SU-DHL-6 (cell line): ENCODE data around the gene CHI3L2.
A peak's percentile ranks its signal among the peaks of the same experiment; 100 is the strongest.

Experiments
- H2AFZ ChIP-seq: fragments of 200-600 bp; sonication (generic); 2 replicates; pipeline ENCODE4 v1.6.1; 2014; ENCODE audit warnings: low read depth, mild to moderate bottlenecking, moderate library complexity, mixed read lengths, antibody characterized with exemption, low read length; ENCODE audit not compliant: severe bottlenecking
- H3F3A ChIP-seq: fragments of 200-600 bp; shearing (Covaris generic); 2 replicates; pipeline ENCODE4 v1.6.0; 2016; ENCODE audit warnings: antibody characterized with exemption, mild to moderate bottlenecking; ENCODE audit not compliant: insufficient read depth
- H3K27ac ChIP-seq: fragments of 200-600 bp; sonication (generic); 2 replicates; pipeline ENCODE4 v1.5.1; 2016; ENCODE audit warnings: low read depth, mild to moderate bottlenecking, low read length, moderate library complexity, mixed read lengths
- H3K27me3 ChIP-seq: fragments of 200-600 bp; sonication (generic), shearing (Covaris generic); 2 replicates; pipeline ENCODE4 v1.6.0; 2014; ENCODE audit warnings: mild to moderate bottlenecking, low read length
- H3K36me3 ChIP-seq: fragments of 200-600 bp; sonication (generic); 2 replicates; pipeline ENCODE4 v1.6.1; 2014; ENCODE audit warnings: mild to moderate bottlenecking, low read length, mixed read lengths
- H3K4me2 ChIP-seq: fragments of 300-600, 200-600 bp; shearing (Covaris generic), sonication (generic); 2 replicates; pipeline ENCODE4 v1.6.0; 2014; ENCODE audit warnings: low read length, low read depth, mild to moderate bottlenecking; ENCODE audit not compliant: poor library complexity, severe bottlenecking
- H3K4me3 ChIP-seq: fragments of 200-600 bp; sonication (generic); 2 replicates; pipeline ENCODE4 v1.5.1; 2014; ENCODE audit warnings: antibody characterized with exemption, low read length, mild to moderate bottlenecking, mixed read lengths; ENCODE audit not compliant: insufficient read depth, poor library complexity, severe bottlenecking
- H3K79me2 ChIP-seq: fragments of 200-600 bp; sonication (generic); 2 replicates; pipeline ENCODE4 v1.6.1; 2014; ENCODE audit warnings: mild to moderate bottlenecking, low read length, moderate library complexity; ENCODE audit not compliant: insufficient read depth
- H3K9ac ChIP-seq: fragments of 200-600 bp; sonication (generic); 2 replicates; pipeline ENCODE4 v1.7.0; 2014; ENCODE audit warnings: mild to moderate bottlenecking, low read length
- H3K9me2 ChIP-seq: fragments of 200-600 bp; sonication (generic); replicated peaks from 2 replicates; pipeline ENCODE4 v1.6.1; 2014; ENCODE audit warnings: low read length; ENCODE audit not compliant: insufficient read depth
- H3K9me3 ChIP-seq: fragments of 200-600 bp; sonication (generic); 2 replicates; pipeline ENCODE4 v1.6.1; 2014; ENCODE audit warnings: low read length, mixed read lengths; ENCODE audit not compliant: insufficient read depth
- H4K20me1 ChIP-seq: fragments of 200-600 bp; sonication (generic); 2 replicates; pipeline ENCODE4 v1.6.1; 2014; ENCODE audit warnings: low read depth, mild to moderate bottlenecking, antibody characterized with exemption, low read length, moderate library complexity, mixed read lengths
- CTCF ChIP-seq: fragments of 200-600 bp; sonication (generic); IDR thresholded peaks from one replicate; pipeline ENCODE4 v1.5.1; 2017; ENCODE audit warnings: antibody characterized with exemption, mild to moderate bottlenecking, low read length, moderate library complexity; ENCODE audit not compliant: insufficient read depth, poor library complexity, severe bottlenecking
- EZH2phosphoT487 ChIP-seq: fragments of 200-600 bp; sonication (generic), shearing (Covaris generic); conservative IDR thresholded peaks from 2 replicates; pipeline ENCODE4 v1.6.1; 2018; ENCODE audit warnings: mild to moderate bottlenecking, antibody characterized with exemption, low read length, moderate library complexity, mixed read lengths

CHI3L2 gene

DNA sequence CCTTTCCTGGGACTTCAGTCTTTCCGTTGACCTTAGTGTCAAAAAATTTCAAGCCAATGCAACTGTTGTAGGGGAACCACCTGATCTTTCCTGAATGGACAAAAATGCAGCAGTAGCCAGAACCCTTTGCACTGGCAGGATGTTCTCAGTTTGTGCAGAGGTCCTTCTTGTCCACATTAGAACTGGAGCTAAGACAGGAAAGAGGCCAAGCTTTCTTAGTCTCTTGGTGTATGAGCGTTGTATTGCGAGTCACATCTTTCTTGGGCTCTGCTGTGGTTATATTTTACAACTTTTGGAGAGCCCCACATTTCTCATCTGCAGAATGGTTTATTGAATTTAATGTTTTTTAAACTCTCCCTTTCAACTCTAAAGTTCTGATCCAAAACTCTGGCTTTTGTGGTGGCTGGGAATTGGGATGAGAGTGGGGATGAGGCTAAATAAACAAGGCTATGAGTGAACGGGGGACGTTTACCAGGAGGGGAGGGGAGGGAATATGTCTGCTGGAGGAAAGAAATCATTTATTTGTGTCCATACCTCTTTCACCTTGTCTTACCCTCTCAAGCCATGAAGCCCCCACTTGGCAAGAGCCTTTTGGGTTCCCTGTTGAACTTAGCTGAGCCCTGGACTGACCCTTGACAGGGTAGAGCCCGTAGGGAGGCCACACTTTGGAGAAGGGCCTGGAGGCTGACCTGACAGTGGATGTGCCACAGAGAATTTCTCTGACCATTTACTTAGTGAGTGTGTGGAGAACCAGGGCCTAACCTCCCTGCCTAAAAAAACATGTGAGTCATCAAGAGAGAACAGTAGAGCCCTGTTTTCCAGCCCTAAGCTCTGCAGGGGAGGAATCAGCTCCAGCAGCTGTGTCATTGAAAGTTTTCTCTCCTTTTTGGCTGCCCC lies 586 bp downstream of the CHI3L2 start:
- Histone ChIP-seq H3K9me2 (no peaks in the 10 kb centered on the region), H3K79me2 (peaks cover 35% of the 10 kb centered on the region), H3K36me3 (peaks cover 25% of the 10 kb centered on the region), H3F3A (peaks cover 51% of the 10 kb centered on the region), H4K20me1 (peaks cover 8% of the 10 kb centered on the region; the same call in 1 of the 2 replicates), H3K27me3 (no peaks in the 10 kb centered on the region), H3K9ac (peak overlapping the region; percentile 37), H3K4me3 (no peak overlapping the region), H2AFZ (peak overlapping the region; percentile 10), H3K4me2 (peak overlapping the region; percentile 41), H3K27ac (peak overlapping the region; percentile 100), H3K9me3 (no peaks in the 10 kb centered on the region)
- no peak for TF ChIP-seq CTCF

GRCh38 chr1:111228748-111229126 lies 1.2 kb downstream of the CHI3L2 start:
- H3K4me3 ChIP-seq = peak overlapping the region; percentile 28
- no peak for TF ChIP-seq EZH2phosphoT487
- no peak for TF ChIP-seq CTCF
- H2AFZ ChIP-seq = peak overlapping the region; percentile 10
- peaks cover 51% of the 10 kb centered on the region for H3F3A ChIP-seq
- peak overlapping the region; percentile 100 for H3K27ac ChIP-seq
- H3K9me3 ChIP-seq = no peaks in the 10 kb centered on the region
- H3K36me3 ChIP-seq = peaks cover 28% of the 10 kb centered on the region
- peak overlapping the region; percentile 37 for H3K9ac ChIP-seq
- peak overlapping the region; percentile 41 for H3K4me2 ChIP-seq
- H3K79me2 ChIP-seq = peaks cover 39% of the 10 kb centered on the region
- no peaks in the 10 kb centered on the region for H3K27me3 ChIP-seq
- no peaks in the 10 kb centered on the region for H3K9me2 ChIP-seq
- H4K20me1 ChIP-seq = peaks cover 8% of the 10 kb centered on the region; the same call in 1 of the 2 replicates

DNA sequence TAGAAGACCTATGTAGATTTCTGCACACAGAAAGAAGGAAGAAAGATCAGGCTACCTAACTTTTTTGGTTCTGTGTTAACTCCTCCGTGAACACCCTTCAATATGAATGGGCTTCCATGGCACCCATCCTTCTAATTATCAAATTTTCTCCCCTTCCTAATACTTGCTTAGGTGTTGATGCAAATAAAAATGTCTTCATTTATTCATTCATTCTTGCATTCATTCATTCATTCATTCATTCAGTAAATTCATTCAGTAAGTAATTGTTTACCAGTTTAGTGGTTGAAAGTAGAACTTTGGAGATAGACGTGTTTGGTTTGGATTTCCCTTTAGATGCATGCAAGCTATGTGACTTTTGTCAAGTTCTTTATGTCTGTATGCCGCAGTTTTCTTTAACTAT lies 4.6 kb downstream of the CHI3L2 start:
- Histone ChIP-seq H4K20me1 (peaks cover 8% of the 10 kb centered on the region; the same call in 1 of the 2 replicates), H3K79me2 (peaks cover 42% of the 10 kb centered on the region), H3K9me3 (no peaks in the 10 kb centered on the region), H3K4me2 (peak overlapping the region; percentile 92), H3K4me3 (peak overlapping the region; percentile 92), H3K27me3 (no peaks in the 10 kb centered on the region), H3K36me3 (peaks cover 52% of the 10 kb centered on the region), H3F3A (peaks cover 28% of the 10 kb centered on the region), H3K9ac (peak overlapping the region; percentile 81), H3K9me2 (no peaks in the 10 kb centered on the region), H2AFZ (no peak overlapping the region), H3K27ac (peak overlapping the region; percentile 96)
- TF ChIP-seq EZH2phosphoT487 (no peak), CTCF (no peak)
